Prostate gland (tissue), 2 donors: ENCODE measurements around the gene UVSSA. TPM values are rescaled to one million over a fixed set of nuclear protein-coding genes. Genes with fewer than 3 reads are reported as not detected.
"Not testable (repeated sequence)": the region's sequence is repeated elsewhere in the genome, so short reads cannot be mapped to it uniquely, and the experiment has no call there.

Experiments used
- DNase-seq: peaks from one replicate; pipeline ENCODE4 v3.0.0-alpha.2; 2019; ENCODE audit warnings: low spot score
- H3K27ac ChIP-seq, 2 donors: fragments of 200-600 bp; sonication (generic); 2 replicates each; pipeline ENCODE4 v1.5.1; 2017 to 2019
- H3K27me3 ChIP-seq: fragments of 200-600 bp; sonication (generic); replicated peaks from 2 replicates; pipeline ENCODE4 v1.5.1; 2019; ENCODE audit not compliant: insufficient read depth
- H3K36me3 ChIP-seq, 2 donors: fragments of 200-600 bp; sonication (generic); 1 replicate in 1 of 2; 2 replicates in 1 of 2; pipeline versions ENCODE4 v1.5.1 to v1.8.1; 2017 to 2019
- H3K4me1 ChIP-seq: fragments of 200-600 bp; sonication (generic); replicated peaks from 2 replicates; pipeline ENCODE4 v1.5.1; 2019
- H3K4me3 ChIP-seq, 2 donors: fragments of 200-600 bp; sonication (generic); 2 replicates each; pipeline ENCODE4 v1.5.1; 2017 to 2019
- H3K9me3 ChIP-seq: fragments of 200-600 bp; sonication (generic); 2 replicates; pipeline ENCODE4 v1.5.1; 2017
- POLR2A ChIP-seq: fragments of 450-650 bp; IDR thresholded peaks from one replicate; pipeline ENCODE4 v1.6.1; 2016; ENCODE audit warnings: antibody characterized with exemption, mild to moderate bottlenecking
- POLR2AphosphoS5 ChIP-seq: sonication (generic); formaldehyde crosslinking; IDR thresholded peaks from one replicate; pipeline ENCODE4 v1.6.1; 2017; ENCODE audit warnings: antibody characterized with exemption
- WGBS: methylation state at CpG from one replicate; pipeline ENCODE4 v1.1.5; 2018; 5-methylcytosine and 5-hydroxymethylcytosine counted together
- intact Hi-C: fragments of 100-400 bp; cut with DNase I; formaldehyde crosslinking; loops from one replicate; pipeline ENCODE4 v1.14.2; 2022
- total RNA-seq, 2 donors: library from RNA; depleted of rRNA; stranded (reverse); fragments of >200 nt; gene quantifications; one replicate each; pipeline ENCODE4 v1.1.0, GENCODE V29; 2016
- TF ChIP-seq, protein P1 (sequence below), 4 experiments: fragments of 200-600 bp in 2 of 4; fragments of 450-650 bp in 2 of 4; sonication (generic) in 2 of 4; IDR thresholded peaks; 1 replicate in 3 of 4; 2 replicates in 1 of 4; pipeline ENCODE4 v1.5.1; 2016 to 2019; ENCODE audit warnings: antibody characterized with exemption in 4 of 4, mild to moderate bottlenecking in 2 of 4, moderate library complexity in 2 of 4

UVSSA gene
- total RNA-seq, 2 donors from 2014 or later, result 20.8 to 47.9 TPM

DNA sequence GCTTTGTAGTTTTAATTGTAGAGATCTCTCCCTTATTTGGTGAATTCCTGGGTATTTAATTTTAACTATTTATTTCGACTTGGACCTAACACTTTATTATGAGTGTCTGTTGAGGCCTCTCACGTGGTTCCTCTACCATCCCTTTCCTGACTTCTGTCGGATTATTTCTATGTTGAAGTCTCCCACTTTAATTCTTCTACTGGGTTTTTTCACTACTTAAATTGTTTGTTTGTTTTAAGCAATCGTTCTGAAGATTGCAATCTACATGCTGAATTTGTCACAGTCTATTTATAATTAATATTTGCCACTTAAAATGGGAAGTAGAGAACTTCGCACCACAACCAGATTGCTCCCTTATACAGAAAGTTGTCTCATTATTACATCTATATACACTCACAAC lies 80.0 kb downstream of the UVSSA start:
- Histone ChIP-seq H3K27me3 (no peaks in the 10 kb centered on the region), H3K9me3 (no peaks in the 10 kb centered on the region), H3K4me1 (no peaks in the 10 kb centered on the region), H3K4me3 (no peak overlapping the region), H3K27ac (no peak overlapping the region), H3K36me3 (no peaks in the 10 kb centered on the region)
- TF ChIP-seq POLR2A (no peak), POLR2AphosphoS5 (no peak)
- TF ChIP-seq, protein P1, sequence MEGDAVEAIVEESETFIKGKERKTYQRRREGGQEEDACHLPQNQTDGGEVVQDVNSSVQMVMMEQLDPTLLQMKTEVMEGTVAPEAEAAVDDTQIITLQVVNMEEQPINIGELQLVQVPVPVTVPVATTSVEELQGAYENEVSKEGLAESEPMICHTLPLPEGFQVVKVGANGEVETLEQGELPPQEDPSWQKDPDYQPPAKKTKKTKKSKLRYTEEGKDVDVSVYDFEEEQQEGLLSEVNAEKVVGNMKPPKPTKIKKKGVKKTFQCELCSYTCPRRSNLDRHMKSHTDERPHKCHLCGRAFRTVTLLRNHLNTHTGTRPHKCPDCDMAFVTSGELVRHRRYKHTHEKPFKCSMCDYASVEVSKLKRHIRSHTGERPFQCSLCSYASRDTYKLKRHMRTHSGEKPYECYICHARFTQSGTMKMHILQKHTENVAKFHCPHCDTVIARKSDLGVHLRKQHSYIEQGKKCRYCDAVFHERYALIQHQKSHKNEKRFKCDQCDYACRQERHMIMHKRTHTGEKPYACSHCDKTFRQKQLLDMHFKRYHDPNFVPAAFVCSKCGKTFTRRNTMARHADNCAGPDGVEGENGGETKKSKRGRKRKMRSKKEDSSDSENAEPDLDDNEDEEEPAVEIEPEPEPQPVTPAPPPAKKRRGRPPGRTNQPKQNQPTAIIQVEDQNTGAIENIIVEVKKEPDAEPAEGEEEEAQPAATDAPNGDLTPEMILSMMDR (IDR thresholded peaks at IDR 0.05), result no peak
- WGBS, result 49% methylated on average over 5 of the region's 5 CpGs
- intact Hi-C loops, result no loop called here
- DNase-seq, result no peak

DNA sequence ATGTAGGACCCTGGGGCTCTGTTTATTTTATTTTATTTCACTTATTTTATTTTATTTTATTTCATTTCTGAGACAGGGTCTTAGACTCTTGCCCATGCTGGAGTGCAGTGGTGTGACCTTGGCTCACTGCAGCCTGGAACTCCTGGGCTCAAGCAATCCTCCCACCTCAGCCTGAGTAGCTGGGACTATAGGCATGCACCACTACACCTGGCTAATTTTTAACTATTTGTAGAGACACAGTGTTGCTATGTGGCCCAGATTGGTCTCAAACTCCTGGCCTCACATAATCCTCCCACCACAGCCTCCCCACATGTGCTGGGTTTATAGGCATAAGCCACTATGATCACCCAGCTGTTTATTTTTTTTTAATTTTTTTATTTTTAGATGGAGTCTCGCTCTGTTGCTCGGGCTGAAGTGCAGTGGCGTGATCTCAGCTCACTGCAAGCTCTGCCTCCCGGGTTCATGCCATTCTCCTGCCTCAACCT lies 96.7 kb downstream of the UVSSA start:
- H3K27ac ChIP-seq, H3K4me3 ChIP-seq, DNase-seq, H3K4me1 ChIP-seq, intact Hi-C loops, H3K9me3 ChIP-seq, H3K27me3 ChIP-seq, H3K36me3 ChIP-seq: not testable (repeated sequence)
- 92% methylated on average over 4 of the region's 4 CpGs for WGBS

Other genes with a start within 250 kb of the UVSSA start
- 10 to 100 TPM in 1 of 2 donors, 1 to 10 TPM in 1; 7.1 to 15.3 TPM for gene RNF212, start 233.6 kb upstream of the UVSSA start, total RNA-seq
- 100 to 1,000 TPM; 107 to 134 TPM for gene SPON2, start 174.6 kb upstream of the UVSSA start, total RNA-seq
- 100 to 1,000 TPM; 173 to 264 TPM for gene CTBP1, start 98.1 kb upstream of the UVSSA start, total RNA-seq
- 100 to 1,000 TPM in 1 of 2 donors, 10 to 100 TPM in 1; 76.0 to 110 TPM for gene MAEA, start 57.3 kb upstream of the UVSSA start, total RNA-seq
- gene NKX1-1, start 59.2 kb downstream of the UVSSA start, total RNA-seq, result not detected